HepG2 (cell line): ENCODE measurements around the gene TLCD1. TPM values are rescaled to one million over a fixed set of nuclear protein-coding genes. Genes with fewer than 3 reads are reported as not detected.
A peak's percentile ranks its signal among the peaks of the same experiment; 100 is the strongest.

Experiments
- BRD4 ChIP-seq: sonication (generic); formaldehyde crosslinking; IDR thresholded peaks from 2 replicates; pipeline ENCODE4 v1.4.0; 2020; ENCODE audit warnings: missing genetic modification reagents
- ELK4 ChIP-seq: sonication (generic); formaldehyde crosslinking; IDR thresholded peaks from 2 replicates; pipeline ENCODE4 v1.9.0; 2021; ENCODE audit warnings: missing genetic modification reagents, borderline replicate concordance
- HNF1A ChIP-seq, 2 experiments: sonication (generic) in 1 of 2; formaldehyde crosslinking in 1 of 2; IDR thresholded peaks; 2 replicates each; pipeline versions ENCODE4 v1.4.0 to v1.6.1; 2016 to 2020; ENCODE audit warnings: borderline replicate concordance in 1 of 2, low read depth in 1 of 2, mild to moderate bottlenecking in 1 of 2, missing genetic modification reagents in 1 of 2
- ONECUT2 ChIP-seq: sonication (generic); formaldehyde crosslinking; IDR thresholded peaks from 2 replicates; pipeline ENCODE4 v1.4.0; 2020; ENCODE audit warnings: missing genetic modification reagents
- REST ChIP-seq, 2 experiments: IDR thresholded peaks; 2 replicates each; pipeline ENCODE4 v1.6.1; 2011 to 2012; ENCODE audit warnings: low read length in 2 of 2, borderline replicate concordance in 1 of 2, low read depth in 1 of 2, mild to moderate bottlenecking in 1 of 2, moderate library complexity in 1 of 2
- SIN3A ChIP-seq: IDR thresholded peaks from 2 replicates; pipeline ENCODE4 v1.6.1; 2011; ENCODE audit warnings: low read depth, mild to moderate bottlenecking, control low read depth, low read length, borderline replicate concordance
- TBX2 ChIP-seq: sonication (generic); formaldehyde crosslinking; IDR thresholded peaks from 2 replicates; pipeline ENCODE4 v1.5.0; 2020; ENCODE audit warnings: missing genetic modification reagents, mild to moderate bottlenecking, borderline replicate concordance
- YY1 ChIP-seq: IDR thresholded peaks from 2 replicates; pipeline ENCODE4 v1.6.1; 2011; ENCODE audit warnings: low read length, low read depth, moderate library complexity, mild to moderate bottlenecking; ENCODE audit not compliant: insufficient read depth, insufficient replicate concordance
- ZBTB7B ChIP-seq: sonication (generic); formaldehyde crosslinking; IDR thresholded peaks from 2 replicates; pipeline ENCODE4 v1.4.0; 2020; ENCODE audit warnings: missing genetic modification reagents
- ZEB1 ChIP-seq: IDR thresholded peaks from 2 replicates; pipeline ENCODE4 v1.6.1; 2012; ENCODE audit warnings: mild to moderate bottlenecking, low read depth, inconsistent platforms; ENCODE audit not compliant: insufficient replicate concordance
- ZFY ChIP-seq: sonication (generic); formaldehyde crosslinking; IDR thresholded peaks from 2 replicates; pipeline ENCODE4 v1.4.0; 2020; ENCODE audit warnings: missing genetic modification reagents
- ZNF138 ChIP-seq: sonication (generic); formaldehyde crosslinking; IDR thresholded peaks from 2 replicates; pipeline ENCODE4 v1.5.0; 2020; ENCODE audit warnings: mild to moderate bottlenecking, low read depth, missing genetic modification reagents
- ZNF263 ChIP-seq: sonication (generic); formaldehyde crosslinking; IDR thresholded peaks from 2 replicates; pipeline ENCODE4 v1.4.0; 2020; ENCODE audit warnings: missing genetic modification reagents
- ZNF430 ChIP-seq: sonication (generic); formaldehyde crosslinking; IDR thresholded peaks from 2 replicates; pipeline ENCODE4 v1.9.0; 2021; ENCODE audit warnings: mild to moderate bottlenecking, missing genetic modification reagents
- ZNF501 ChIP-seq: sonication (generic); formaldehyde crosslinking; IDR thresholded peaks from 2 replicates; pipeline ENCODE4 v1.5.1; 2020; ENCODE audit warnings: mild to moderate bottlenecking, moderate library complexity, missing genetic modification reagents
- ZNF674 ChIP-seq: sonication (generic); formaldehyde crosslinking; IDR thresholded peaks from 2 replicates; pipeline ENCODE4 v1.5.0; 2020; ENCODE audit warnings: low read depth, mild to moderate bottlenecking, missing genetic modification reagents
- ZNF724P ChIP-seq: sonication (generic); formaldehyde crosslinking; IDR thresholded peaks from 2 replicates; pipeline ENCODE4 v1.8.0; 2022; ENCODE audit warnings: missing genetic modification reagents, borderline replicate concordance
- polyA plus RNA-seq, 8 experiments: library from polyadenylated mRNA; depleted of rRNA in 3 of 8; stranded (reverse) in 7 of 8; unstranded in 1 of 8; fragments of >200 nt; fragmentation: Illumina TruSeq in 4 of 8; extraction: Trizol in 4 of 8; gene quantifications; 2 replicates each; pipeline versions ENCODE4 v1.2.1 to v1.2.3, GENCODE V29; 2011 to 2016; ENCODE audit warnings: low read depth in 4 of 8, missing spikeins in 1 of 8, mixed read lengths in 1 of 8; ENCODE audit not compliant: insufficient read depth in 1 of 8
- total RNA-seq, 5 experiments: library from RNA; depleted of rRNA; stranded (reverse); fragments of >200 nt; fragmentation: Illumina TruSeq; extraction: Trizol; gene quantifications; 2 replicates each; pipeline ENCODE4 v1.2.3, GENCODE V29; 2016; ENCODE audit warnings: low read depth in 1 of 5

The TLCD1 gene
- total and polyA plus RNA-seq, 2 of the 13 experiments (the other 11 are each of a cell fraction or from before 2014, with no cell fraction given): 14.9 to 19.6 TPM

GRCh38 chr17:28726627-28727491 lies 826 bp upstream of the TLCD1 start (continued):
- TF ChIP-seq SIN3A: peak; percentile 74
- 0 out of 2 replicates have a peak, but pooled peaks have one; percentile 14 for TF ChIP-seq ZNF674 (CRISPR knock-in tag)
- TF ChIP-seq ZNF430 (CRISPR knock-in tag): peak; percentile 34; the same call in 1 of the 2 replicates
- TF ChIP-seq ZNF501 (CRISPR knock-in tag): peak; percentile 82
- peak; percentile 63 for TF ChIP-seq YY1
- TF ChIP-seq ZNF138 (CRISPR knock-in tag): no peak
- no peak for TF ChIP-seq ELK4 (CRISPR knock-in tag)
- TF ChIP-seq HNF1A (IDR thresholded peaks at IDR 0.05; ENCODE audit: low read depth): peak; percentile 90
- peak; percentile 94 for TF ChIP-seq HNF1A (CRISPR knock-in tag; IDR thresholded peaks at IDR 0.05; ENCODE audit: borderline replicate concordance)
- peak; percentile 25 for TF ChIP-seq ZBTB7B (CRISPR knock-in tag)
- TF ChIP-seq TBX2 (CRISPR knock-in tag): peak; percentile 53; the same call in 1 of the 2 replicates
- TF ChIP-seq REST (IDR thresholded peaks at IDR 0.05; ENCODE audit: borderline replicate concordance in 1 of 2, low read depth in 1 of 2, low read length in 2 of 2): 0 out of 4 replicates have a peak, but pooled peaks of 1 of the 2 experiments have one; percentile 28
- TF ChIP-seq ZNF263 (CRISPR knock-in tag): peak; percentile 27; the same call in 1 of the 2 replicates
- no peak for TF ChIP-seq ZEB1
- TF ChIP-seq ZNF724P (CRISPR knock-in tag): peak; percentile 75; the same call in 1 of the 2 replicates
- TF ChIP-seq BRD4: peak; percentile 31; the same call in 1 of the 2 replicates
- no peak; the same call in none of the 2 replicates for TF ChIP-seq ZFY (CRISPR knock-in tag)
- no peak for TF ChIP-seq ONECUT2
